ENCODE measurements around the gene OR52W1. TPM values are rescaled to one million over a fixed set of nuclear protein-coding genes. Genes with fewer than 3 reads are reported as not detected.

The OR52W1 gene
- total RNA-seq, 3 donors from 2014 or later = not detected

GRCh38 chr11:6216501-6216900, 17.5 kb downstream of the OR52W1 start:
- intact Hi-C loops (cut with DNase I; ENCODE audit: low total_unique reads) = no loop called here
- Histone ChIP-seq H3K9me3 (no peaks in the 10 kb centered on the region), H3K36me3 (peaks cover 16% of the 10 kb centered on the region), H3K27ac (no peak overlapping the region), H3K4me3 (no peak overlapping the region), H3K4me1 (no peaks in the 10 kb centered on the region), H3K27me3 (no peaks in the 10 kb centered on the region)
- TF ChIP-seq CTCF (IDR thresholded peaks at IDR 0.05) (no peak), POLR2AphosphoS5 (IDR thresholded peaks at IDR 0.05) (no peak), POLR2A (IDR thresholded peaks at IDR 0.05) (no peak)
- DNase-seq (ENCODE audit: low spot score in 2 of 2) = no peak

GRCh38 chr11:6217722-6218121, 18.7 kb downstream of the OR52W1 start:
- DNase-seq (ENCODE audit: low spot score in 2 of 2) = no peak
- H3K4me3 ChIP-seq = no peak overlapping the region
- no peaks in the 10 kb centered on the region for H3K27me3 ChIP-seq
- H3K27ac ChIP-seq = no peak overlapping the region
- H3K36me3 ChIP-seq = peaks cover 16% of the 10 kb centered on the region
- TF ChIP-seq POLR2AphosphoS5 (IDR thresholded peaks at IDR 0.05) = no peak
- TF ChIP-seq POLR2A (IDR thresholded peaks at IDR 0.05) = no peak
- no peak for TF ChIP-seq CTCF (IDR thresholded peaks at IDR 0.05)
- intact Hi-C loops (cut with DNase I; ENCODE audit: low total_unique reads) = no loop called here
- H3K9me3 ChIP-seq = no peaks in the 10 kb centered on the region
- no peaks in the 10 kb centered on the region for H3K4me1 ChIP-seq

GRCh38 chr11:6219359-6219758, 20.3 kb downstream of the OR52W1 start:
- intact Hi-C loops (cut with DNase I; ENCODE audit: low total_unique reads) = no loop called here
- H3K4me1 ChIP-seq = no peaks in the 10 kb centered on the region
- peaks cover 16% of the 10 kb centered on the region for H3K36me3 ChIP-seq
- H3K27ac ChIP-seq = peak overlapping the region; percentile 2 to 67
- no peak for DNase-seq (ENCODE audit: low spot score in 2 of 2)
- no peak overlapping the region for H3K4me3 ChIP-seq
- no peaks in the 10 kb centered on the region for H3K27me3 ChIP-seq
- TF ChIP-seq CTCF (IDR thresholded peaks at IDR 0.05) = no peak
- no peak for TF ChIP-seq POLR2A (IDR thresholded peaks at IDR 0.05)
- TF ChIP-seq POLR2AphosphoS5 (IDR thresholded peaks at IDR 0.05) = no peak
- no peaks in the 10 kb centered on the region for H3K9me3 ChIP-seq

- H3K36me3 ChIP-seq = no peaks in the 10 kb centered on the region
- DNase-seq (ENCODE audit: low spot score in 2 of 2) = no peak
- TF ChIP-seq POLR2A (IDR thresholded peaks at IDR 0.05) = no peak
- no peak for TF ChIP-seq POLR2AphosphoS5 (IDR thresholded peaks at IDR 0.05)
- no peak for TF ChIP-seq CTCF (IDR thresholded peaks at IDR 0.05)
- no peaks in the 10 kb centered on the region for H3K4me1 ChIP-seq
- no peaks in the 10 kb centered on the region for H3K9me3 ChIP-seq
- H3K27ac ChIP-seq = no peak overlapping the region
- intact Hi-C loops (cut with DNase I; ENCODE audit: low total_unique reads) = loop anchor here (2.0 kb wide), 1 partner anchor 63 kb away; no protein-coding TSS in a partner anchor
- no peak overlapping the region for H3K4me3 ChIP-seq
- no peaks in the 10 kb centered on the region for H3K27me3 ChIP-seq
These were observed 24.8 kb downstream of the OR52W1 start for GRCh38 chr11:6223854-6224253.

DNA sequence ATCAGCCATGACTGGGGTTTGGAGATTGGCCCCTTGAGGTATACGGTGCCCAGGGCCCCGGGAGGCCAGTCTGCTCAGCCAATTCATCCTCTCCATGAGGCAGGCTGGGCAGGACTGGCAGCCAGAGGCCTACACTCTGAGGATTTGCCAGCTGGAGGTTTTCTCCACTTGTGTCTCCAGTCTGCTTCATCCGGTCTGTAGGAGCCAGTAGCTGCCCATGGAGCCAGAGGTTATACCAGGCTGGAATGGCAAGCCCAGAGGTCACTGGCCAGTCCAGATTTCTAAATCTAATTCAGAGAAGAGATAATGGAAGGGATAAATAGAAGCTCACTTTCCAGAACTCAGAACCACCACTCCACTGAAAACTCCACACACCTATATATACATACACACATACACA, 25.4 kb downstream of the OR52W1 start:
- no peak for DNase-seq (ENCODE audit: low spot score in 2 of 2)
- Histone ChIP-seq H3K36me3 (no peaks in the 10 kb centered on the region), H3K9me3 (no peaks in the 10 kb centered on the region), H3K4me3 (no peak overlapping the region), H3K27me3 (no peaks in the 10 kb centered on the region), H3K4me1 (no peaks in the 10 kb centered on the region), H3K27ac (no peak overlapping the region)
- intact Hi-C loops (cut with DNase I; ENCODE audit: low total_unique reads) = loop anchor here (2.0 kb wide), 1 partner anchor 62 kb away; no protein-coding TSS in a partner anchor
- TF ChIP-seq POLR2A (IDR thresholded peaks at IDR 0.05) (no peak), CTCF (IDR thresholded peaks at IDR 0.05) (no peak), POLR2AphosphoS5 (IDR thresholded peaks at IDR 0.05) (no peak)

All from breast epithelium (tissue), 4 donors.